Body of pancreas (tissue), 4 donors: ENCODE data around the gene RBSN.

Experiments
- POLR2A ChIP-seq, 3 donors: fragments of 450-650 bp; IDR thresholded peaks; one replicate each; pipeline ENCODE4 v1.6.1; 2016; ENCODE audit warnings: antibody characterized with exemption in 3 of 3, mild to moderate bottlenecking in 2 of 3
- TF ChIP-seq, protein P1 (sequence below), 7 experiments: fragments of 450-650 bp in 4 of 7; fragments of 200-600 bp in 3 of 7; sonication (generic) in 3 of 7; IDR thresholded peaks; one replicate each; pipeline ENCODE4 v1.5.1; 2016 to 2019; ENCODE audit warnings: antibody characterized with exemption in 7 of 7

DNA sequence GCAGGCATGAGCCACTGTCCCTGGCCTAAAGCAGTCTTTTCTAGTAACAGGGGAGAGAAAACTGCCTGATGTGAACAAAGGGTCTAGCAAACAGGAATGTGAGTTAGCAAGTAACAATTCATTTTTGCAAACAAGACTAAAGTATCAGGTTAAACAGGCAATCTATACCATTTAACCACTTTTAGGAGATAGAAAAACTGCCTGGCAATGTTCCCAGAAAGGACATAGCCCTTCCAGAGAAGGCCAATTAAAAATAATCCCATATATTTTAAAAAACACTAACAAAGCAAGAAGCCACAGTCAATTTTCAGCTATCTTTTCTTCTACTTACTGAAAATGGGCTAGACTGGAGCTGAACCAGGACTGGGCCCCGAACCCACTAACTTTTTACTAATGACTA is 6.3 kb downstream of the RBSN start:
- TF ChIP-seq, protein P1, sequence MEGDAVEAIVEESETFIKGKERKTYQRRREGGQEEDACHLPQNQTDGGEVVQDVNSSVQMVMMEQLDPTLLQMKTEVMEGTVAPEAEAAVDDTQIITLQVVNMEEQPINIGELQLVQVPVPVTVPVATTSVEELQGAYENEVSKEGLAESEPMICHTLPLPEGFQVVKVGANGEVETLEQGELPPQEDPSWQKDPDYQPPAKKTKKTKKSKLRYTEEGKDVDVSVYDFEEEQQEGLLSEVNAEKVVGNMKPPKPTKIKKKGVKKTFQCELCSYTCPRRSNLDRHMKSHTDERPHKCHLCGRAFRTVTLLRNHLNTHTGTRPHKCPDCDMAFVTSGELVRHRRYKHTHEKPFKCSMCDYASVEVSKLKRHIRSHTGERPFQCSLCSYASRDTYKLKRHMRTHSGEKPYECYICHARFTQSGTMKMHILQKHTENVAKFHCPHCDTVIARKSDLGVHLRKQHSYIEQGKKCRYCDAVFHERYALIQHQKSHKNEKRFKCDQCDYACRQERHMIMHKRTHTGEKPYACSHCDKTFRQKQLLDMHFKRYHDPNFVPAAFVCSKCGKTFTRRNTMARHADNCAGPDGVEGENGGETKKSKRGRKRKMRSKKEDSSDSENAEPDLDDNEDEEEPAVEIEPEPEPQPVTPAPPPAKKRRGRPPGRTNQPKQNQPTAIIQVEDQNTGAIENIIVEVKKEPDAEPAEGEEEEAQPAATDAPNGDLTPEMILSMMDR (IDR thresholded peaks at IDR 0.05) = no peak
- TF ChIP-seq POLR2A (IDR thresholded peaks at IDR 0.05) = no peak
